GM21825 (cell line): ENCODE results near the gene LARP1B.
"Not testable (repeated sequence)": the region's sequence is repeated elsewhere in the genome, so short reads cannot be mapped to it uniquely, and the experiment has no call there.

Source experiments
- ATAC-seq: cut with Tn5 transposase; IDR thresholded peaks from one replicate; pipeline ENCODE4 v1.9.1; 2021; ENCODE audit warnings: mild to moderate bottlenecking, moderate library complexity; ENCODE audit not compliant: unreplicated experiment

Gene LARP1B

GRCh38 chr4:128134925-128135324 is 73.8 kb downstream of the LARP1B start:
- no peak for ATAC-seq

DNA sequence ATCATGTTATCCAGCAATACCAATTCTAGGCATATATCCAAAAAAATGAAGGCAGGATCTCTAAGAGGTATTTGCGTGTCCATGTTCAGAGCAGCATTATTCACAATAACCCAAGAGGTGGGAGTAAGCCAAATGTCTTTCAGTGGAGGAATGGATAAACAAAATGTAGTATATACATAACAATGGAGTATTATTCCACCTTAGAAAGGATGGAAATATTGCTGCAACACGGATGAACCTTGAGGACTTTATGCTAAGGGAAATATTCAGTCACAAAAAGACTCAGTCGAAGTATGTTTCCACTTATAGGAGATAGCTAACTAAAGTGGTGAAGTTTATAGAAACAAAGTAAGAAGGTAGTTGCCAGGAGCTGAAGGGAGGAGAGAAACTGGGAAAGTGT is 74.3 kb downstream of the LARP1B start:
- ATAC-seq = no peak

DNA sequence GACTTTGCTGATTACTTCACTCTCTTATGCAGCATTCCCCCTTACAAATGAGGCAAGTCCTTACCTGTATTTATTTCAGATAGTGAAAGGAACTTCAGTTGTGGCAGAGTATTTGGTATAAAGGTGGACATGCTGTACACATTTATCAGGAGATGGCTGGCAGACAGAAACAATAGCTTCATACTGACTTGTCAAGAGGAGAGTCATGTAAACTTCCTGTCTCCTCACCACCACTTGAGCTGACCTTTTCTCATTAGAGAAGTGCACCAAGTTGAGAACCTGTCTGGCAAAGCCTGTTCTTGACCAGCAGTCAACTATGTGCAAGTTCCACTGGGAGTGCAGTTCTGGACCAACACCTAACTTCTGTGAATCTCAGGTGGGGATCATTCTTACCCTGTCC is 80.8 kb downstream of the LARP1B start:
- no peak for ATAC-seq

DNA sequence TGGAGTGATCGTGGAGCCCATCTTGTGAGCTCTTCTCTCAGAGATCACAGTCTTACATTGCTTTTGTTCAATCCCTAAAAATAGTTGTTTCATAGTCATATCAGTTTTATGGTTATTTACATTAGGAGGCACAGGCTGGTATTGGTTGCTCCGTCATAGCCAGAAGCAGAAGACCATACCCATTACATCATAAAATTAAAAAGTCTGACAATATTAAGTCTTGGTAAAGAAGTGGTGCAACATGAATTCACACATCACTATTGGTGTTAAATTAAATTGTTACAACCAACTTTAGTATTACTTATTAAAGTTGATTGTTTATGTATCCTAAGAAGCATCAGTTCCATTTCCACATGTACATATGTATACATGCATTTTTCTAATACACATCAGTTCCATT is 84.6 kb downstream of the LARP1B start:
- ATAC-seq = no peak

- ATAC-seq = no peak
Measured at GRCh38 chr4:128153800-128154199, 92.7 kb downstream of the LARP1B start.

- no peak for ATAC-seq
Measured at GRCh38 chr4:128155231-128155855, 94.2 kb downstream of the LARP1B start.

DNA sequence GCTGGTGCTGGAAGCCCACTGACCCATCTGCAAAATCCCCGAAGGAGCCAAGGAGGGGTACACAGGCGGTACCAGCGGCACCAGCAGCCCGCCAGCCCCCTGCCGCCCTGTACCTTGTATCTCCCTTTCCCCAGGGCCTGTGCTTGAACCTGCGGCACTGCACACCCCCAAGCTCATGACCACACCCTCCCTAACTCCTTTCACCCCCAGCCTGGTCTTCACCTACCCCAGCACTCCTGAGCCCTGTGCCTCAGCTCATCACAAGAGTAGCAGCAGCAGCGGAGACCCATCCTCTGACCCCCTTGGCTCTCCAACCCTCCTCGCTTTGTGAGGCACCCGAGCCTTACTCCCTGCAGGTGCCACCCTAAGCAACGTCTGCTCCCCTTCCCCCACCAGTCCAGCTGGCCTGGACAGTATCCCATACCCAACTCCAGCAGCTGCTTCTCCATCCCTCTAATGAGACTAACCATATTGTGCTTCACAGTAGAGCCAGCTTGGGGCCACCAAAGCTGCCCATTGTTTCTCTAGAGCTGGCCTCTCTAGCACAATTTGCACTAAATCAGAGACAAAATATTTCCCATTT is 94.9 kb downstream of the LARP1B start:
- no peak for ATAC-seq

DNA sequence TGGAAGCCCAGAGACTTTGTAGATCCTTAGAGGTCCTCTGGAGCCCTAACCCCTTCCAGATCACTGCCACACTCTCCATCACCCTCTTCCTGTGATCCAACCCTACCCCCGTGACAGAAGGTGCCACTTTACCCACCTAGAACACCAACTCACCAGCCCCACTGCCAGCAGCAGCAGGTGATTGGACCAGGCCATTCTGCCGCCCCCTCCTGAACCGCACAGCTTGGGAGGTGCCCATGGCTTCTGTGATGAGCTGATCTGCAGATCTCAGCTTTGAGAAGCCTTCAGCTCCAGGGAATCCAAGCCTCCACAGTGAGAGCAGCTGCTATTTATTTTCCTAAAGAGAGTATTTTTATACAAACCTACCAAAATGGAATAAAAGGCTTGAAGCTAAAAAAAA is 95.4 kb downstream of the LARP1B start:
- not testable (repeated sequence) for ATAC-seq

DNA sequence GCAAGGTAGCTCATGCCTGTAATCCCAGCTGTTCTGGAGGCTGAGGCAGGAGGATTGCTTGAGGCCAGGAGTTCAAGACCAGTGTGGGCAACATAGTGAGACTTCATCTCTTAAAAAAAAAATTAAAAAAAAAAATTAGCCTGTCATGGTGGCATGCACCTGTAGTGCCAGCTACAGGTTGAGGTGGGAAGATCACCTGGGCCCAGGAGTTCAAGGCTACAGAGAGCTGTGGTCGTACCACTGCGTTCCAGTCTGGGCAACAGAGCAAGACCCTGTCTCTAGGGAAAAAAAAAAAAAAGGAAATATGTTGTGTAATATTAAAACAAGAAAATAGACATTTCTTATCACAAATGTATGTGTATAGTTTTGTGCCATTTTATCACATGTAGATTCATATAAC is 97.8 kb downstream of the LARP1B start:
- ATAC-seq = no peak

DNA sequence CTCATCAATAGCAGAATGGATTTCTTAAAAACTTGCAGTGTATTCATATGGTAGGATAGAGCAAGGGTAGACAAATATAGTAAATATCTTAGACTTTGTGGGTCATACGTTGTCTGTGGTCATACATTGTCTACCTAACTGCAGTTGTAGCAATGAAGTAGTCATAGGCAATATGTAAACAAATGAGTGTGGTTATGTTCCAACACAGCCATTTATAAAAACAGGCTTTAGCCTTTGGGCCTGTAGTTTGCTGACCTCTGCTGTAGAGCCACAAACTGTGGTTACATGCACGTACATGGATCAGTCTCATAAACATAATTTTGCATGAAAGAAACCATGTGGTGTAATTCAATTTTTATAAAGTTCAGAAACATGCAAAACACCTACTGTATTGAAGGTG is 98.9 kb downstream of the LARP1B start:
- no peak for ATAC-seq

- ATAC-seq = no peak
Measured at GRCh38 chr4:128161138-128161537, 100.0 kb downstream of the LARP1B start.

DNA sequence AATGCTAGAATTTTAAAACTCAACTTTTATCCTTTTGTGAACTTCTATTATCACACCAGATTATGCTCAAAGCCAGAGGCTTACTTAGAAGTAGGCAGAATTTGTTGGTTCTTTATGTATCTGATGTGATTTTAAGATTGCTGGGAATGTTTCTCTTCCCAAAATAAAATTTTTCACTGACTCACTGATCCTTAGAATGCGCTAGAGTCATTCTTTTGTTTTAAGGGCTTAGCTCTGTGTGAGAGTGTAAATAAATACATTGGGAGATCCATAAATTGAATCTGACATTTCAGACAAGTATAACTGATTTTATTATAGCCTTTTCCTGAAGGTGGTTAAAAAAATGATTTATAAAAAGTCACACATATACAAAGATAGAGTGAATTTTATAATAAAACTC is 101.3 kb downstream of the LARP1B start:
- no peak for ATAC-seq

DNA sequence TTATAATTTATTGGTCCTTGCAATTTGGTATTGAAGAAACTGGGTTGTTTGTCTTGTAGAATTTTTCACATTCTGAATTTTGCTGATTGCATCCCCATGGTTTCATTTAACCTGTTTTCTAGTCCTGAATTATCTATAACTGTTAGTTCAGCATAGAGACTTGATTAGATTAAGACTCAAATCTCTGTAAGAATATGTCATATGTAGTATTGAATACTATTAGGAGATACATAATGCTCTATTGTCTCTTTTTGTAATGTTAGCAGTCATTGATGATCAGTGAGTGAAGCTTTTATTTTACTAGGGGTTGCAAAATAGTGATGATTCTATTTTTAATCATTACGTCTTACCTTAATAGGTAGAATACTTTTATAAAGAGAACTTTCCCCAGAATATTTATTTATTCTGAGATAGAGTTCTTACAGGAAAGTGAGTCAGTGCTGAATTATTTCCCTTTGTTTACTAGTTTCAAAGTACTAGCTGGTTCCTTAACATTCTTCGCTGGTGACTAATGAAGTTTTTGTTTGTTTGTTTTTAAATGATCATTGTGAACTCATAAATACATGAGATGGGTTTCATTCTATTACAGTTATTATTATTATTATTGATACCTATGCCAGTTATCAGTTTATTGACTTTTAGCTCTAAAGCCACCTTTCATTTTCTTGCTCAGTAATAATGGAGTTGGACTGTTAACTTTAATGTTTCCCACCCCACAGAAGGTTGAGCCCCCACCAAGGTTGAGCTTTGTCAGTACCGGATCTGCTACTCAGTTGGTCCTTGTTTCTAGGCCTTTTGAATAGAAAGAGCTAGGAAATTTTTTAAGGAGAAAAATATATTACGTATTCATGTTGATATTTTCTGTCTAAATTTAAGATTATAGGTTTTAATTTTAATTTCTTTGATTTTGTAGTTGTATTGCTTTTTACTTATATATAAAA is 102.3 kb downstream of the LARP1B start:
- ATAC-seq = no peak

DNA sequence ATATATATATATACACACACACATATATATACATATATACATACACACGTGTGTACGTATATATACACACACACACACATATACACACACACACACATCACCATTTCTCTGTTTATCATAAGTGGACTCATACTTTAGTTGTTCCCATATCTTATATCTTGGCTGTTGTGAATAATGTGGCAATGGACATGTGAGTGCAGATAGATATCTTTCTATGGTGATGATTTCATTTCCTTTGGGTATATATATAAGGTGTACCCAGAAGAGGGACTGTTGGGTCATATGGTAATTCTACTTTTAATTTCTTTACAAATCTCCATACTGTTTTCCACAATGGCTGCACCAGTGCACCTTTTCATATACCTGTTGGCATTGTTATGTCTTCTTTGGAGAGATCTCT is 105.9 kb downstream of the LARP1B start:
- ATAC-seq = no peak

GRCh38 chr4:128168701-128169100 is 107.6 kb downstream of the LARP1B start:
- no peak for ATAC-seq

GRCh38 chr4:128169245-128169644 is 108.1 kb downstream of the LARP1B start:
- ATAC-seq = no peak

GRCh38 chr4:128176643-128177042 is 115.5 kb downstream of the LARP1B start:
- no peak for ATAC-seq

DNA sequence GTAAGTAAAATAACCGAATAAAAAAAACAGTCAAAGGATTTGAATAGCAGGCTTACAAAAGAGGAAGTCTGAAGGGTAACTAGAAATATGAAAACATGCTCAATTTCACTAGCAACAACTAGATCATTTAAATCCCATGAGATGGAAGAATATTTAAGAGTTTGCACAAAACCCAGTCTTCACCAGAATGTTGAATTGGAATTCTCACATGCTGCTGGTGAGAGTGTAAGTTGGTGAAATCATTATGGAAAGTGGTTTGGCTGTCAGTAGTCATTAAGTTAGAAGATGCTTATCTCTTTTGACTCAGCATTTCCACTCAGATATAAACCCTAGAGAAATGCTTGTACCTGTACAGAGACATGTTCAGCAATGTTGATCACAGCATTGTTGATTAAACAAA is 116.4 kb downstream of the LARP1B start:
- ATAC-seq = no peak

GRCh38 chr4:128186623-128187022 is 125.5 kb downstream of the LARP1B start:
- no peak for ATAC-seq

GRCh38 chr4:128191115-128191781 is 130.1 kb downstream of the LARP1B start:
- peak; percentile 99 for ATAC-seq
